Pancreas (tissue), 10 donors: ENCODE measurements around the gene INPP5A. TPM values are rescaled to one million over a fixed set of nuclear protein-coding genes. Genes with fewer than 3 reads are reported as not detected.
A peak's percentile ranks its signal among the peaks of the same experiment; 100 is the strongest.

ENCODE experiments used
- ATAC-seq, 4 donors: fragments of 200-7000 bp; cut with Tn5 transposase; one replicate each; pipeline versions ENCODE4 v1.8.0 to v1.9.1; 2020; ENCODE audit warnings: mild to moderate bottlenecking in 4 of 4, moderate library complexity in 4 of 4
- DNase-seq, 6 donors: peaks; one replicate each; pipeline ENCODE4 v3.0.0-alpha.2; 2020
- FAIRE-seq: peaks from 2 replicates; lab custom pipeline; 2012; peaks lifted over from hg19 to GRCh38; lab: Jason Lieb, UNC
- H3K27ac ChIP-seq, 4 donors: fragments of 200-600 bp; sonication (generic); 1 replicate in 3 of 4; 2 replicates in 1 of 4; pipeline versions ENCODE4 v1.5.0 to v1.8.0; 2020
- H3K27me3 ChIP-seq, 4 donors: fragments of 200-600 bp; one replicate each; pipeline ENCODE4 v1.8.0; 2021
- H3K36me3 ChIP-seq, 3 donors: fragments of 200-600 bp; sonication (generic) in 1 of 3; one replicate each; pipeline versions ENCODE4 v1.5.0 to v1.8.0; 2020 to 2021
- H3K4me1 ChIP-seq, 3 donors: fragments of 200-600 bp; one replicate each; pipeline ENCODE4 v1.8.0; 2021
- H3K4me3 ChIP-seq, 4 donors: fragments of 200-600 bp; sonication (generic) in 2 of 4; one replicate each; pipeline versions ENCODE4 v1.5.0 to v1.8.0; 2020 to 2021
- H3K9me3 ChIP-seq, 4 donors: fragments of 200-600 bp; one replicate each; pipeline ENCODE4 v1.8.0; 2021
- CTCF ChIP-seq, 4 donors: fragments of 200-600 bp; sonication (generic) in 3 of 4; IDR thresholded peaks; one replicate each; pipeline versions ENCODE4 v1.5.0 to v1.8.0; 2021; ENCODE audit warnings: antibody characterized with exemption in 4 of 4
- WGBS, 2 donors: extraction: QIAGEN DNeasy Blood & Tissue Kit; methylation state at CpG; one replicate each; pipeline ENCODE4 v1.1.7; 2013; 5-methylcytosine and 5-hydroxymethylcytosine counted together
- intact Hi-C, 3 donors: fragments of 100-400 bp; cut with DNase I; formaldehyde crosslinking; loops; one replicate each; pipeline versions ENCODE4 v1.11.1 to v1.14.2; 2022
- polyA plus RNA-seq, 2 donors: library from polyadenylated mRNA; stranded (reverse); fragments of 200-250 nt; gene quantifications; one replicate each; pipeline ENCODE4 v1.2.3, GENCODE V29; 2013
- total RNA-seq, 6 donors: library from RNA; stranded (reverse); fragmentation: NEBNext Ultra II Directional in 4 of 6; extraction: Animal tissue kit (Norgen Biotek cat#: 25700) in 4 of 6; gene quantifications; one replicate each; pipeline versions ENCODE4 v1.2.1 to v1.2.4, GENCODE V29; 2021 to 2023
- donor health status: healthy with polysubstance abuse.
- donor health status: DM: no; HTN: no; CAD: no; lungs with moderate emphysema.
- donor health status: DM: no; HTN: no; CAD: no.
- donor health status: control.
- donor health status: control.
- donor health status: Bipolar disorder and iron deficiency.
- donor health status: DM: yes; HTN: yes; CAD: no.
- donor health status: DM: no; HTN: no; CAD: no.
- donor health status: DM: no; HTN: no; CAD: no.
- donor health status: DM: yes; HTN: yes; CAD: no.

Gene INPP5A
- total and polyA plus RNA-seq, 8 donors, result 5.9 to 15.6 (median 11.3) TPM

- peak in 2 of 6 donors; percentile 29 to 43 for DNase-seq
Measured at GRCh38 chr10:132826524-132827422, 289.2 kb downstream of the INPP5A start.

GRCh38 chr10:132827423-132827789 lies 289.8 kb downstream of the INPP5A start:
- DNase-seq (peak in 1 of 6 donors; percentile 23), FAIRE-seq (no peak), ATAC-seq (no peak)
- no peaks in the 10 kb centered on the region for H3K4me1 ChIP-seq
- no peaks in the 10 kb centered on the region for H3K36me3 ChIP-seq
- no peak overlapping the region for H3K4me3 ChIP-seq
- no peak for TF ChIP-seq CTCF (IDR thresholded peaks at IDR 0.05)
- 56 to 63% methylated on average over 13 of the region's 13 CpGs for WGBS, 2 donors
- no peak overlapping the region for H3K27ac ChIP-seq
- no peaks in the 10 kb centered on the region for H3K9me3 ChIP-seq
- intact Hi-C loops, result no loop called here
- H3K27me3 ChIP-seq, result peaks cover 0 to 6% (median 0%) of the 10 kb centered on the region in 4 donors

More at GRCh38 chr10:132826524-132827422, 289.2 kb downstream of the INPP5A start:
- no peak overlapping the region for H3K4me3 ChIP-seq
- H3K36me3 ChIP-seq, result no peaks in the 10 kb centered on the region
- intact Hi-C loops, result no loop called here
- no peak for FAIRE-seq
- ATAC-seq, result no peak
- no peak for TF ChIP-seq CTCF (IDR thresholded peaks at IDR 0.05)
- H3K27ac ChIP-seq, result no peak overlapping the region
- no peaks in the 10 kb centered on the region for H3K9me3 ChIP-seq
- WGBS, 2 donors, result 82 to 88% methylated on average over 25 to 36 of the region's 36 CpGs
- H3K27me3 ChIP-seq, result peaks cover 0 to 3% (median 0%) of the 10 kb centered on the region in 4 donors
- H3K4me1 ChIP-seq, result no peaks in the 10 kb centered on the region

- WGBS, 2 donors, result 66 to 75% methylated on average over 29 of the region's 29 CpGs
- H3K27me3 ChIP-seq, result peaks cover 0 to 6% (median 0%) of the 10 kb centered on the region in 4 donors
- no peaks in the 10 kb centered on the region for H3K4me1 ChIP-seq
- ATAC-seq (no peak), FAIRE-seq (no peak), DNase-seq (peak in 1 of 6 donors; percentile 35)
- no peak overlapping the region for H3K27ac ChIP-seq
- no peaks in the 10 kb centered on the region for H3K36me3 ChIP-seq
- no peak overlapping the region for H3K4me3 ChIP-seq
- no peaks in the 10 kb centered on the region for H3K9me3 ChIP-seq
- intact Hi-C loops, result no loop called here
- no peak for TF ChIP-seq CTCF (IDR thresholded peaks at IDR 0.05)
Measured at GRCh38 chr10:132827861-132828539, 290.4 kb downstream of the INPP5A start.

- 77 to 79% methylated on average over 20 of the region's 20 CpGs for WGBS, 2 donors
- ATAC-seq, result no peak
- Histone ChIP-seq H3K9me3 (no peaks in the 10 kb centered on the region), H3K4me1 (no peaks in the 10 kb centered on the region), H3K27ac (no peak overlapping the region), H3K36me3 (no peaks in the 10 kb centered on the region), H3K4me3 (no peak overlapping the region), H3K27me3 (peaks cover 0 to 6% (median 0%) of the 10 kb centered on the region in 4 donors)
- TF ChIP-seq CTCF (IDR thresholded peaks at IDR 0.05), result no peak
- intact Hi-C loops, result no loop called here
- no peak for FAIRE-seq
- peak in 2 of 6 donors; percentile 6 to 30 for DNase-seq
Measured at GRCh38 chr10:132828681-132829080, 291.1 kb downstream of the INPP5A start.
